ENCODE data around the gene P2RX3.
"Not testable (repeated sequence)": the region's sequence is repeated elsewhere in the genome, so short reads cannot be mapped to it uniquely, and the experiment has no call there.

Gene P2RX3

GRCh38 chr11:57403003-57403801, 65.0 kb downstream of the P2RX3 start:
- DNase-seq: not testable (repeated sequence)

- no peak for DNase-seq
Observed at GRCh38 chr11:57403802-57404147, 65.6 kb downstream of the P2RX3 start.

GRCh38 chr11:57405271-57405860, 67.2 kb downstream of the P2RX3 start:
- no peak for DNase-seq

GRCh38 chr11:57406337-57406904, 68.3 kb downstream of the P2RX3 start:
- no peak for DNase-seq

GRCh38 chr11:57407010-57407920, 69.1 kb downstream of the P2RX3 start:
- DNase-seq: no peak

- DNase-seq: no peak
Observed at GRCh38 chr11:57407941-57408475, 69.9 kb downstream of the P2RX3 start.

GRCh38 chr11:57408771-57409170, 70.6 kb downstream of the P2RX3 start:
- no peak for DNase-seq

- no peak for DNase-seq
Observed at GRCh38 chr11:57409321-57410100, 71.4 kb downstream of the P2RX3 start.

GRCh38 chr11:57410287-57410686, 72.1 kb downstream of the P2RX3 start:
- no peak for DNase-seq

GRCh38 chr11:57413681-57414080, 75.5 kb downstream of the P2RX3 start:
- DNase-seq: no peak

GRCh38 chr11:57414612-57415212, 76.6 kb downstream of the P2RX3 start:
- DNase-seq: no peak

- DNase-seq: no peak
Observed at GRCh38 chr11:57416436-57416835, 78.3 kb downstream of the P2RX3 start.

- no peak for DNase-seq
Observed at GRCh38 chr11:57417056-57417455, 78.9 kb downstream of the P2RX3 start.

- DNase-seq: no peak
Observed at GRCh38 chr11:57418131-57418530, 80.0 kb downstream of the P2RX3 start.

- no peak for DNase-seq
Observed at GRCh38 chr11:57419146-57419545, 81.0 kb downstream of the P2RX3 start.

- no peak for DNase-seq
Observed at GRCh38 chr11:57421066-57421465, 82.9 kb downstream of the P2RX3 start.

GRCh38 chr11:57421805-57422204, 83.7 kb downstream of the P2RX3 start:
- no peak for DNase-seq
